Peyer's patch (tissue), 4 donors: ENCODE results near the gene KDM8.

Experiments
- POLR2A ChIP-seq, 2 donors: fragments of 450-650 bp; IDR thresholded peaks; one replicate each; pipeline ENCODE4 v1.5.1; 2017; ENCODE audit warnings: antibody characterized with exemption in 2 of 2, mild to moderate bottlenecking in 2 of 2, moderate library complexity in 2 of 2
- TF ChIP-seq, protein P1 (sequence below), 6 experiments: fragments of 450-650 bp in 4 of 6; fragments of 200-600 bp in 2 of 6; sonication (generic) in 1 of 6; IDR thresholded peaks; one replicate each; pipeline ENCODE4 v1.5.1; 2017 to 2019; ENCODE audit warnings: antibody characterized with exemption in 6 of 6, mild to moderate bottlenecking in 3 of 6, moderate library complexity in 1 of 6

DNA sequence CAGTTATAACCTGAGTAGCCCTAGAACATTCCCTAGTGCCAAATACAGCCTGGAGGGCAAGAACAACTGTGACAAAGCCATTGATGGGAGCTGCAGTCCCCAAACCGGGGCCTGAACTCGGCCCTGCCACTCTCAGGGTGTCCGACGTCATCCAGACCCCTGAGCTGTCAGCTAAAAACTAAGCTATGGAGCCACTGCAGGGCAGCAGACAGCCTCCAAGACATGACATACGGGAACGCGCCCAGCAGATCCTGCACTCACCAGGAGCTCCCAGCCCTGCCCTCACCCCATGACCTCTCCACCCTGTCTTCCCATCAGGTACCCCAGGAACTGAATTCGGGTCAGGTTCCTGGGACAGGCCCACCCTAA lies 28.4 kb downstream of the KDM8 start:
- TF ChIP-seq, protein P1, sequence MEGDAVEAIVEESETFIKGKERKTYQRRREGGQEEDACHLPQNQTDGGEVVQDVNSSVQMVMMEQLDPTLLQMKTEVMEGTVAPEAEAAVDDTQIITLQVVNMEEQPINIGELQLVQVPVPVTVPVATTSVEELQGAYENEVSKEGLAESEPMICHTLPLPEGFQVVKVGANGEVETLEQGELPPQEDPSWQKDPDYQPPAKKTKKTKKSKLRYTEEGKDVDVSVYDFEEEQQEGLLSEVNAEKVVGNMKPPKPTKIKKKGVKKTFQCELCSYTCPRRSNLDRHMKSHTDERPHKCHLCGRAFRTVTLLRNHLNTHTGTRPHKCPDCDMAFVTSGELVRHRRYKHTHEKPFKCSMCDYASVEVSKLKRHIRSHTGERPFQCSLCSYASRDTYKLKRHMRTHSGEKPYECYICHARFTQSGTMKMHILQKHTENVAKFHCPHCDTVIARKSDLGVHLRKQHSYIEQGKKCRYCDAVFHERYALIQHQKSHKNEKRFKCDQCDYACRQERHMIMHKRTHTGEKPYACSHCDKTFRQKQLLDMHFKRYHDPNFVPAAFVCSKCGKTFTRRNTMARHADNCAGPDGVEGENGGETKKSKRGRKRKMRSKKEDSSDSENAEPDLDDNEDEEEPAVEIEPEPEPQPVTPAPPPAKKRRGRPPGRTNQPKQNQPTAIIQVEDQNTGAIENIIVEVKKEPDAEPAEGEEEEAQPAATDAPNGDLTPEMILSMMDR (IDR thresholded peaks at IDR 0.05), result no peak
- TF ChIP-seq POLR2A (IDR thresholded peaks at IDR 0.05), result no peak
